ENCODE data around the gene VWA5B1. TPM values are rescaled to one million over a fixed set of nuclear protein-coding genes. Genes with fewer than 3 reads are reported as not detected.

VWA5B1 gene
- total RNA-seq, 1 donor from 2014 or later, result 0.10 TPM

DNA sequence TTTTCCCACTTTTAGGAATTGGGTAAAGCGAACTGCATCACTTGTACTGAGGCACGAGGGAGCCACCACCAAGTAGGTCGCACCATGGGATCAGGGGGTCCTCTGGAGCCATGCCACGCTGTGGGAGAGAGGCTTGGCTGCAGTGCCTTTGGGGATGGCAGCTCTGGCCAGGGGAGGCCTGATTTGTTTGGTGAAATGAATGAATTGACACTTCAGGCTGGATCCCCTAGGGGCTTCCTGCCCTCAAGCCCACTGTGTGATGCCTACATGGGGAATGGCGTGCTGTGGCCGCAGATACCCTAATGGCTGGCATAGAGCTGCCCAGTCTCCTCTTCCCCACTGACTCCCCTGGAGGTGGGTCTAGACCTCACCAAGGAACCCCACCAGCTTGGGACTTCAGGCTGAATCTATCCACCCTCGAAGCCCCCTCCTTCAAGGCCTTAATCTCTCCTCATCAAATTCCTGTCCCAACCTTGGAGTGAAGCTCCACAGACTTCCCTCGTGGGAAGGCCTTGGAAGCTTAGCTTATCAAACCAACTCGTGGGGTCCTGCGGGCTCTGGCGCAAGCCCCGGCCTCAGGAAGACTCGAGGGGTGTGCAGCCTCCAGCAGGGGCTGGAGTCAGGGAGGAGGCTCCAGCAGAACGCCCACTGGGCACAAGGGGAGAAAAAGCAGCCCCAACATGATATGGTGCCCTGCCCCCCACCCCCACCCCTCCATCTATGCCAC, 64.6 kb downstream of the VWA5B1 start:
- peaks cover 8% of the 10 kb centered on the region for H3K36me3 Mint-ChIP-seq (ENCODE audit: unreplicated experiment)
- no peak overlapping the region for H3K27ac Mint-ChIP-seq (ENCODE audit: unreplicated experiment)
- TF ChIP-seq, protein P1, sequence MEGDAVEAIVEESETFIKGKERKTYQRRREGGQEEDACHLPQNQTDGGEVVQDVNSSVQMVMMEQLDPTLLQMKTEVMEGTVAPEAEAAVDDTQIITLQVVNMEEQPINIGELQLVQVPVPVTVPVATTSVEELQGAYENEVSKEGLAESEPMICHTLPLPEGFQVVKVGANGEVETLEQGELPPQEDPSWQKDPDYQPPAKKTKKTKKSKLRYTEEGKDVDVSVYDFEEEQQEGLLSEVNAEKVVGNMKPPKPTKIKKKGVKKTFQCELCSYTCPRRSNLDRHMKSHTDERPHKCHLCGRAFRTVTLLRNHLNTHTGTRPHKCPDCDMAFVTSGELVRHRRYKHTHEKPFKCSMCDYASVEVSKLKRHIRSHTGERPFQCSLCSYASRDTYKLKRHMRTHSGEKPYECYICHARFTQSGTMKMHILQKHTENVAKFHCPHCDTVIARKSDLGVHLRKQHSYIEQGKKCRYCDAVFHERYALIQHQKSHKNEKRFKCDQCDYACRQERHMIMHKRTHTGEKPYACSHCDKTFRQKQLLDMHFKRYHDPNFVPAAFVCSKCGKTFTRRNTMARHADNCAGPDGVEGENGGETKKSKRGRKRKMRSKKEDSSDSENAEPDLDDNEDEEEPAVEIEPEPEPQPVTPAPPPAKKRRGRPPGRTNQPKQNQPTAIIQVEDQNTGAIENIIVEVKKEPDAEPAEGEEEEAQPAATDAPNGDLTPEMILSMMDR (IDR thresholded peaks at IDR 0.05; ENCODE audit: partially characterized antibody, unreplicated experiment), result no peak
- no peak overlapping the region for H3K4me3 Mint-ChIP-seq (ENCODE audit: unreplicated experiment)
- H3K4me1 Mint-ChIP-seq (ENCODE audit: low read depth, unreplicated experiment), result peaks cover 4% of the 10 kb centered on the region
- peaks cover 5% of the 10 kb centered on the region for H3K27me3 Mint-ChIP-seq (ENCODE audit: unreplicated experiment)
- no peak for DNase-seq
- H3K9me3 Mint-ChIP-seq (ENCODE audit: unreplicated experiment), result no peaks in the 10 kb centered on the region

DNA sequence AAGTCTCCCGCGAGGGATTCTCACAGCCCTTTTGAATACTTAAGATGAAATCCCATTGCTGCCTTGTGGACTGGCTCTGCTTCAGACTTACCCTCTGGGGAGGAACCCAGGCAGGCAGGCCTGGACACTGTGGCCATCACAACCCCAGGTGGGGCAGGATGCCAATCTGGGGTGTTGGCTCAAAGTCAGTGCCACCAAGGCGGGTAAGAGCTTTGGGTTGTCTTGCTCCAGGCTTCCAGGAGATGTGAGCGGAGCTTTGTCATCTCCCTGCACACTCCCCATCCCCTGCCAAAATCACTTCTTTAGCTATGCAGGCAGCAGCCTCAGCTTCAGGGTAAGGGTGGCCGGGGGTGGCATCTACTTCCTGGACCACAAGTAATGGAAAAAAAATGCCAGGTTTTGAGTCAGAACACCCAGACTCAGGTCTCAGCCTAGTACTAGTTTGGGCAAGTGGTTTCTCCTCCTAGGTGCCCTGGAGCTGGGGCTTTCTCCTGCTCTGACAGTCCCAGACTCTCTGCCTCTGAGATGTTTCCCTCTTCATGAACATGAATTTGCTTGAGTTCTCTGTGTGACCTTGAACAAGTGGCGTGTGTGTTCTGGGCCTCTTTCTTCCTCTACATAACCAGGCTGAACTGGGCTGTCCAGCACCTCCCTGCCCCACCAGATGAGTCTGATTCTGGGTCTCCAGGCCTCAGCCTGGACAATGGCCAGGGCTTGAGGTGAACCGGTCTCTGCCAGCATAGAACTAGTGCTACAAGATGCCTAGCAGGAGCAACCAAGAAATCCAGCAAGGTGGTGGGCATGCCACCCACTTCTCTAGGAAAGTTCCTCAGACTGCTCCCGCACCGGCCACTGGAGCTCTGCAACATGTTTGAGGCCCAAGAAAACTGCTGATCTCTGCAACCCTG, 65.4 kb downstream of the VWA5B1 start:
- H3K27ac Mint-ChIP-seq (ENCODE audit: unreplicated experiment), result no peak overlapping the region
- TF ChIP-seq, protein P1 (IDR thresholded peaks at IDR 0.05; ENCODE audit: partially characterized antibody, unreplicated experiment), result no peak
- peaks cover 8% of the 10 kb centered on the region for H3K36me3 Mint-ChIP-seq (ENCODE audit: unreplicated experiment)
- H3K9me3 Mint-ChIP-seq (ENCODE audit: unreplicated experiment), result peaks cover 2% of the 10 kb centered on the region
- peaks cover 5% of the 10 kb centered on the region for H3K27me3 Mint-ChIP-seq (ENCODE audit: unreplicated experiment)
- peaks cover 6% of the 10 kb centered on the region for H3K4me1 Mint-ChIP-seq (ENCODE audit: low read depth, unreplicated experiment)
- no peak for DNase-seq
- no peak overlapping the region for H3K4me3 Mint-ChIP-seq (ENCODE audit: unreplicated experiment)

DNA sequence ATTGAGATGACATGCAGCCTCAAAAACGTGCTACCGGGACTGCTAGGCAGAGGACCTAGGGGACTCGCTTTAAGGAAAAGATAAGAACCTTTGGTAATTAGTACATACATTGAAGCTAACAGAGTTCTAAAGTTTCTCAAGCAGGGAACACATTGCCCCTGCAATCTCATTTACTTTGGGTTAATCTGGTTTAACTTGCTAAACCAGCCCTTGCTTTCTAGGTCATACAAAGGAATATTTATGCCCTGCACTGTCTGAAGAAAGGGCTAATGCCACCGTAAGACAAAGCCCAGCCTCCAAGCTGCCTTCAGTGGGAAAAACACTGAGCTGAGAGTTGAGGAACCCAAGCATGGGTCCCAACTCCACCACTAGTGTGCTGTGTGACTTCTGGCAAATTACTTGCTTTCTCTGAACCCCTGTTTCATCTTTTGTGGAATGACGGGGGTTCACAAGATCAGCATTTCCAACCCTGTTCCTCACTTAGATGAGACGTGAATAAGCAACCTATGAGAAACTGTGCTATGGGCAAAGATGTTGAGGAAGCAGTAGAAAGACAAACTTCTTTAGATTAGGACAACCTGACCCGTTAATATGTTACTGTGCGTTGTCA, 66.3 kb downstream of the VWA5B1 start:
- peaks cover 2% of the 10 kb centered on the region for H3K9me3 Mint-ChIP-seq (ENCODE audit: unreplicated experiment)
- DNase-seq, result no peak
- H3K4me1 Mint-ChIP-seq (ENCODE audit: low read depth, unreplicated experiment), result peaks cover 9% of the 10 kb centered on the region
- H3K27me3 Mint-ChIP-seq (ENCODE audit: unreplicated experiment), result peaks cover 5% of the 10 kb centered on the region
- TF ChIP-seq, protein P1 (IDR thresholded peaks at IDR 0.05; ENCODE audit: partially characterized antibody, unreplicated experiment), result no peak
- H3K36me3 Mint-ChIP-seq (ENCODE audit: unreplicated experiment), result peaks cover 8% of the 10 kb centered on the region
- H3K27ac Mint-ChIP-seq (ENCODE audit: unreplicated experiment), result no peak overlapping the region
- H3K4me3 Mint-ChIP-seq (ENCODE audit: unreplicated experiment), result no peak overlapping the region

DNA sequence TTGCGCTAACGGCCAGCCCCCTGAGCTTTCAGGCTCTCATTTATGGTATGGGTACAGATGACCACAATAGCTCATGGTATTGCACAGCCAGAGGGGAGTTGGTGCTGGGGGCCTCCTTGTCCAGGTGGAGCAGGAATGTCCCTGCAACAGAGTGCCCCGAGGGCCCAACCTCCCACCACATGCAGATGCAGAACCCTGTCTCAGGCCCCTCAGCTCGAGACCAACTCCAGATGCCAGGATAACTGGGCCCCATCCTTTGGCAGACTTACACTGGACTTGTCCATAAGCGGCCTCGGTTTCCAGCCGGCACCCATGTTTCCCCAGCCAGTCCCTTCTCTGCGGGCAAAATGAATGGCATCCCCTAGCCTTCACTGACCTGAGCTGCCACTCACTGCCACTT, 67.1 kb downstream of the VWA5B1 start:
- TF ChIP-seq, protein P1 (IDR thresholded peaks at IDR 0.05; ENCODE audit: partially characterized antibody, unreplicated experiment), result no peak
- H3K27me3 Mint-ChIP-seq (ENCODE audit: unreplicated experiment), result peaks cover 3% of the 10 kb centered on the region
- H3K36me3 Mint-ChIP-seq (ENCODE audit: unreplicated experiment), result peaks cover 6% of the 10 kb centered on the region
- peaks cover 12% of the 10 kb centered on the region for H3K4me1 Mint-ChIP-seq (ENCODE audit: low read depth, unreplicated experiment)
- no peak overlapping the region for H3K27ac Mint-ChIP-seq (ENCODE audit: unreplicated experiment)
- no peak overlapping the region for H3K4me3 Mint-ChIP-seq (ENCODE audit: unreplicated experiment)
- no peak for DNase-seq
- H3K9me3 Mint-ChIP-seq (ENCODE audit: unreplicated experiment), result peaks cover 2% of the 10 kb centered on the region
